Measurements from ENCODE around the gene CAGE1. TPM values are rescaled to one million over a fixed set of nuclear protein-coding genes. Genes with fewer than 3 reads are reported as not detected.
A peak's percentile ranks its signal among the peaks of the same experiment; 100 is the strongest.
"Not testable (repeated sequence)": the region's sequence is repeated elsewhere in the genome, so short reads cannot be mapped to it uniquely, and the experiment has no call there.

CAGE1 gene
- total and polyA plus RNA-seq, 2 experiments from 2014 or later: not detected

DNA sequence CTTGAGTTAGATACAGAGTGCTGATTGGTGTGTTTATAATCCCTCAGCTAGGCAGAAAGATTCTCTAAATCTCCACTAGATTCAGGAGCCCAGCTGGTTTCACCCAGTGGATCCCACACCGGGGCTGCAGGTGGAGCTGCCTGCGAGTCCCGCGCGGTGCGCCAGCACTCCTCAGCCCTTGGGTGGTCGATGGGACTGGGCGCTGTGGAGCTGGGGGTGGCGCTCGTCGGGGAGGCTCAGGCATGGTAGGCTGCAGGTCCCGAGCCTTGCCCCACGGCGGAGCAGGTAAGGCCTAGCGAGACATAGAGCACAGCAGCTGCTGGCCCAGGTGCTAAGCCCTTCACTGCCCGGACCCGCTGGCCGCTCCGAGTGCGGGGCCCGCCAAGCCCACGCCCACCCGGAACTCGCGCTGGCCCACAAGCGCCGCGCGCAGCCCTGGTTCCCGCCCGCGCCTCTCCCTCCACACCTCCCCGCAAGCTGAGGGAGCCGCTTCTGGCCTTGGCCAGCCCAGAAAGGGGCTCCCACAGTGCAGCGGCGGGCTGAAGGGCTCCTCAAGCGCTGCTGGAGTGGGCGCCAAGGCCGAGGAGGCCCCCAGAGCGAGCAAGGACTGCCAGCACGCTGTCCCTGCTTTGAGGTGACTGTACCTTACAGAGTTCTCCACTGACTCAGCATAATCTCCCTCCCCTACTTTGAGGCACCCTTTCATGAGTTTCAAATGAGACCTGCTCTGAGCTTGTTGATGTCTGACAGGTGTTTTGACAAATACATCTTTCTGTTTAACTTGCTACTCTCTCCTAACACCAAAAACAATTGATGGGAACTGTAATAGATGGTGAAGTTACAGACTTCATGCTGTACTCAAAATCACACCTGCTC, 72.6 kb downstream of the CAGE1 start:
- no peaks in the 10 kb centered on the region for H3K9me3 ChIP-seq (ENCODE audit: low read depth)
- peaks cover 5% of the 10 kb centered on the region for H3K4me1 ChIP-seq (ENCODE audit: insufficient read depth)
- no peaks in the 10 kb centered on the region for H4K20me1 ChIP-seq (ENCODE audit: insufficient read depth)
- no peaks in the 10 kb centered on the region for H3K9me2 ChIP-seq (ENCODE audit: insufficient read depth)
- no peak overlapping the region for H3K27ac ChIP-seq
- no peaks in the 10 kb centered on the region for H3K27me3 ChIP-seq (replicated peaks; ENCODE audit: insufficient read depth)
- H3K4me2 ChIP-seq (ENCODE audit: unreplicated experiment): no peak overlapping the region
- H2AFZ ChIP-seq: no peak overlapping the region
- peaks cover 10% of the 10 kb centered on the region for H3K79me2 ChIP-seq (ENCODE audit: insufficient read depth)
- DNase-seq: no peak
- TF ChIP-seq EZH2phosphoT487 (IDR thresholded peaks at IDR 0.05; ENCODE audit: insufficient read depth, low read depth) (no peak), EZH2 (IDR thresholded peaks at IDR 0.05; ENCODE audit: insufficient read depth, poor library complexity, severe bottlenecking) (no peak)
- in situ Hi-C loops (cut with MboI): no loop called here
- H3K4me3 ChIP-seq: no peak overlapping the region
- no peaks in the 10 kb centered on the region for H3K36me3 ChIP-seq (ENCODE audit: low read depth)
- WGBS, 2 experiments (ENCODE audit: low coverage in 1 of 2, low lambda C conversion rate in 2 of 2, missing lambda C conversion rate in 2 of 2): 89 to 94% methylated on average over 23 to 41 of the region's 41 CpGs
- H3K9ac ChIP-seq: no peak overlapping the region
- peaks cover 9% of the 10 kb centered on the region; the same call in 1 of the 2 replicates for H3F3A ChIP-seq (ENCODE audit: insufficient read depth)

DNA sequence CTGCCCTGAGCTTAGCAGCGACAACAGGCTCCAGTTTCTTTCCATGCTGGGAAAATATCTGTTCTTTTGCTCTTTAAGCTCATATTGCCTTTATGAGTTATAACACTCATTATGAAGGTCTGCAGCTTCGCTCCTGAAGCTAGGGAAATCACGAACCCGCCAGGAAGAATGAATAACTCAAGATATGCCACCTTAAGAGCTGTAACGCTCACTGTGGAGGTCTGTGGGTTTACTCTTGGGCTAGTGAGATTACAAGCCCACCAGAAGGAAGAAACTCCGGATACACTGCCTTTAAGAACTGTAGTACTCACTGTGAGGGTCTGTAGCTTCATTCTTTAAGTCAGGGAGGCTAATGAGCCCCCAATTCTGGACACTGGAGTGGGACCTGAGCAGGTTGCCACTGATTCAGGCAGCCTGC, 73.6 kb downstream of the CAGE1 start:
- TF ChIP-seq EZH2phosphoT487 (IDR thresholded peaks at IDR 0.05; ENCODE audit: insufficient read depth, low read depth) (no peak), EZH2 (IDR thresholded peaks at IDR 0.05; ENCODE audit: insufficient read depth, poor library complexity, severe bottlenecking) (no peak)
- Histone ChIP-seq H3F3A (ENCODE audit: insufficient read depth) (peaks cover 11% of the 10 kb centered on the region; the same call in 1 of the 2 replicates), H3K27ac (no peak overlapping the region), H3K79me2 (ENCODE audit: insufficient read depth) (peaks cover 19% of the 10 kb centered on the region), H3K9me3 (ENCODE audit: low read depth) (no peaks in the 10 kb centered on the region), H2AFZ (no peak overlapping the region), H3K9me2 (ENCODE audit: insufficient read depth) (no peaks in the 10 kb centered on the region), H3K4me1 (ENCODE audit: insufficient read depth) (peaks cover 11% of the 10 kb centered on the region), H4K20me1 (ENCODE audit: insufficient read depth) (no peaks in the 10 kb centered on the region), H3K4me2 (ENCODE audit: unreplicated experiment) (no peak overlapping the region), H3K27me3 (replicated peaks; ENCODE audit: insufficient read depth) (no peaks in the 10 kb centered on the region), H3K36me3 (ENCODE audit: low read depth) (no peaks in the 10 kb centered on the region), H3K4me3 (no peak overlapping the region), H3K9ac (no peak overlapping the region)
- in situ Hi-C loops (cut with MboI): no loop called here
- 69 to 71% methylated on average over 6 of the region's 6 CpGs for WGBS, 2 experiments (ENCODE audit: low coverage in 1 of 2, low lambda C conversion rate in 2 of 2, missing lambda C conversion rate in 2 of 2)
- DNase-seq: no peak

DNA sequence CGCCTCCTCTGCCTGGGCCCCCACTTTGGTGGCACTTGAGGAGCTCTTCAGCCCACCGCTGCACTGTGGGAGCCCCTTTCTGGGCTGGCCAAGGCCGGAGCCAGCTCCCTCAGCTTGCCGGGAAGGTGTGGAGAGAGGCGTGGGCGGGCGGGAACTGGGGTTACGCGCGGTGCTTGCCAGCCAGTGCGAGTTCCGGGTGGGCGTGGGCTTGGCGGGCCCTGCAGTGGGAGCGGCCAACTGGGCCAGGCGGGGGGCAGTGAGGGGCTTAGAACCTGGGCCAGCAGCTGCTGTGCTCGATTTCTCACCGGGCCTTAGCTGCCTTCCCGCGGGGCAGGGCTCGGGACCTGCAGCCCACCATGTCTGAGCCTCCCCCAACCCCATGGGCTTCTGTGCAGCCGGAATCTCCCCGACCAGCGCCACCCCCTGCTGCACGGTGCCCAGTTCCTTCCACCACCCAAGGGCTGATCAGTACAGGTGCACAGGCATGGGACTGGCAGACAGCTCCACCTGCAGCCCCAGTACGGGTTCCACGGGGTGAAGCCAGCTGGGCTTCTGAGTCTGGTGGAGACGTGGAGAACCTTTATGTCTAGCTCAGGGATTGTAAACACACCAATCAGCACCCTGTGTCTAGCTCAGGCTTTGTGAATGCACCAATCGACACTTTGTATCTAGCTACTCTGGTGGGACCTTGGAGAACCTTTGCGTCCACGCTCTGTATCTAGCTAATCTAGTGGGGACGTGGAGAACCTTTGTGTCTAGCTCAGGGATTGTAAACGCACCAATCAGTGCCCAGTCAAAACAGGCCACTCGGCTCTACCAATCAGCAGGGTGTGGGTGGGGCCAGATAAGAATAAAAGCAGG, 74.2 kb downstream of the CAGE1 start:
- WGBS, 2 experiments (ENCODE audit: low coverage in 1 of 2, low lambda C conversion rate in 2 of 2, missing lambda C conversion rate in 2 of 2): 90 to 91% methylated on average over 19 to 31 of the region's 34 CpGs
- peaks cover 18% of the 10 kb centered on the region for H3K4me1 ChIP-seq (ENCODE audit: insufficient read depth)
- H3F3A ChIP-seq (ENCODE audit: insufficient read depth): peaks cover 11% of the 10 kb centered on the region; the same call in 1 of the 2 replicates
- H3K79me2 ChIP-seq (ENCODE audit: insufficient read depth): peaks cover 26% of the 10 kb centered on the region
- in situ Hi-C loops (cut with MboI); H3K27ac ChIP-seq; H4K20me1 ChIP-seq (ENCODE audit: insufficient read depth); H3K9me3 ChIP-seq (ENCODE audit: low read depth); DNase-seq; H3K4me3 ChIP-seq; H3K27me3 ChIP-seq (replicated peaks; ENCODE audit: insufficient read depth); H3K36me3 ChIP-seq (ENCODE audit: low read depth); H2AFZ ChIP-seq; H3K4me2 ChIP-seq (ENCODE audit: unreplicated experiment); H3K9ac ChIP-seq; H3K9me2 ChIP-seq (ENCODE audit: insufficient read depth): not testable (repeated sequence)

DNA sequence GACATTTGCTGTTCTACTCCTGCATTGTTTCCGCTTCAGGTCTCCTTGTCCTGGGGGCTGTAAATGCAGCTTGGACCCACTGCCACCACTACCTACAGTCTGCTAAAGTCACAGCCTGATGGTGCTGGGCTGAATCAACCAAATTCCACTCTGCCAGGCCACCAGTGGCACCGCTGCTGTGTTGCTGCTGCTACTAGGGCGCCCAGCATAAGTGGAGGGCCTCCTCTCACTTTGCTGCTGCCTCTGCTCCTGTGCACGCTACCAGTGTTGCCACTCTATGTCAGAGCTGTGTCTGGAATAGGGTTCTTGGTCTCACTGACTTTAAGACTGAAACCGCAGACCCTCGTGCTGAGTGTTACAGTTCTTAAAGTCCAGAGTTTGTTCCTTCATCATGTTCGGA, 75.1 kb downstream of the CAGE1 start:
- no peak for DNase-seq
- Histone ChIP-seq H3K27ac (no peak overlapping the region), H3K4me2 (ENCODE audit: unreplicated experiment) (no peak overlapping the region), H3K4me1 (ENCODE audit: insufficient read depth) (peaks cover 21% of the 10 kb centered on the region), H3K79me2 (ENCODE audit: insufficient read depth) (peaks cover 35% of the 10 kb centered on the region), H3F3A (ENCODE audit: insufficient read depth) (peaks cover 11% of the 10 kb centered on the region; the same call in 1 of the 2 replicates), H3K27me3 (replicated peaks; ENCODE audit: insufficient read depth) (no peaks in the 10 kb centered on the region), H2AFZ (peak overlapping the region; percentile 83; the same call in 1 of the 2 replicates), H3K4me3 (no peak overlapping the region), H3K9me3 (ENCODE audit: low read depth) (no peaks in the 10 kb centered on the region), H3K9me2 (ENCODE audit: insufficient read depth) (no peaks in the 10 kb centered on the region), H4K20me1 (ENCODE audit: insufficient read depth) (no peaks in the 10 kb centered on the region), H3K9ac (no peak overlapping the region), H3K36me3 (ENCODE audit: low read depth) (peaks cover 6% of the 10 kb centered on the region)
- no peak for TF ChIP-seq EZH2 (IDR thresholded peaks at IDR 0.05; ENCODE audit: insufficient read depth, poor library complexity, severe bottlenecking)
- TF ChIP-seq EZH2phosphoT487 (IDR thresholded peaks at IDR 0.05; ENCODE audit: insufficient read depth, low read depth): no peak
- in situ Hi-C loops (cut with MboI): no loop called here
- WGBS, 2 experiments (ENCODE audit: low coverage in 1 of 2, low lambda C conversion rate in 2 of 2, missing lambda C conversion rate in 2 of 2): 95 to 97% methylated on average over 7 of the region's 7 CpGs
